SU-DHL-6 (cell line): ENCODE measurements around the gene PIGR.

Source experiments
- H2AFZ ChIP-seq: fragments of 200-600 bp; sonication (generic); 2 replicates; pipeline ENCODE4 v1.6.1; 2014; ENCODE audit warnings: low read depth, mild to moderate bottlenecking, moderate library complexity, mixed read lengths, antibody characterized with exemption, low read length; ENCODE audit not compliant: severe bottlenecking
- H3F3A ChIP-seq: fragments of 200-600 bp; shearing (Covaris generic); 2 replicates; pipeline ENCODE4 v1.6.0; 2016; ENCODE audit warnings: antibody characterized with exemption, mild to moderate bottlenecking; ENCODE audit not compliant: insufficient read depth
- H3K27ac ChIP-seq: fragments of 200-600 bp; sonication (generic); 2 replicates; pipeline ENCODE4 v1.5.1; 2016; ENCODE audit warnings: low read depth, mild to moderate bottlenecking, low read length, moderate library complexity, mixed read lengths
- H3K27me3 ChIP-seq: fragments of 200-600 bp; sonication (generic), shearing (Covaris generic); 2 replicates; pipeline ENCODE4 v1.6.0; 2014; ENCODE audit warnings: mild to moderate bottlenecking, low read length
- H3K36me3 ChIP-seq: fragments of 200-600 bp; sonication (generic); 2 replicates; pipeline ENCODE4 v1.6.1; 2014; ENCODE audit warnings: mild to moderate bottlenecking, low read length, mixed read lengths
- H3K4me2 ChIP-seq: fragments of 300-600, 200-600 bp; shearing (Covaris generic), sonication (generic); 2 replicates; pipeline ENCODE4 v1.6.0; 2014; ENCODE audit warnings: low read length, low read depth, mild to moderate bottlenecking; ENCODE audit not compliant: poor library complexity, severe bottlenecking
- H3K4me3 ChIP-seq: fragments of 200-600 bp; sonication (generic); 2 replicates; pipeline ENCODE4 v1.5.1; 2014; ENCODE audit warnings: antibody characterized with exemption, low read length, mild to moderate bottlenecking, mixed read lengths; ENCODE audit not compliant: insufficient read depth, poor library complexity, severe bottlenecking
- H3K79me2 ChIP-seq: fragments of 200-600 bp; sonication (generic); 2 replicates; pipeline ENCODE4 v1.6.1; 2014; ENCODE audit warnings: mild to moderate bottlenecking, low read length, moderate library complexity; ENCODE audit not compliant: insufficient read depth
- H3K9ac ChIP-seq: fragments of 200-600 bp; sonication (generic); 2 replicates; pipeline ENCODE4 v1.7.0; 2014; ENCODE audit warnings: mild to moderate bottlenecking, low read length
- H3K9me2 ChIP-seq: fragments of 200-600 bp; sonication (generic); replicated peaks from 2 replicates; pipeline ENCODE4 v1.6.1; 2014; ENCODE audit warnings: low read length; ENCODE audit not compliant: insufficient read depth
- H3K9me3 ChIP-seq: fragments of 200-600 bp; sonication (generic); 2 replicates; pipeline ENCODE4 v1.6.1; 2014; ENCODE audit warnings: low read length, mixed read lengths; ENCODE audit not compliant: insufficient read depth
- H4K20me1 ChIP-seq: fragments of 200-600 bp; sonication (generic); 2 replicates; pipeline ENCODE4 v1.6.1; 2014; ENCODE audit warnings: low read depth, mild to moderate bottlenecking, antibody characterized with exemption, low read length, moderate library complexity, mixed read lengths
- CTCF ChIP-seq: fragments of 200-600 bp; sonication (generic); IDR thresholded peaks from one replicate; pipeline ENCODE4 v1.5.1; 2017; ENCODE audit warnings: antibody characterized with exemption, mild to moderate bottlenecking, low read length, moderate library complexity; ENCODE audit not compliant: insufficient read depth, poor library complexity, severe bottlenecking
- EZH2phosphoT487 ChIP-seq: fragments of 200-600 bp; sonication (generic), shearing (Covaris generic); conservative IDR thresholded peaks from 2 replicates; pipeline ENCODE4 v1.6.1; 2018; ENCODE audit warnings: mild to moderate bottlenecking, antibody characterized with exemption, low read length, moderate library complexity, mixed read lengths

PIGR gene

GRCh38 chr1:206955476-206956451, 9.5 kb upstream of the PIGR start:
- Histone ChIP-seq H3K9ac (no peak overlapping the region), H3F3A (no peaks in the 10 kb centered on the region), H4K20me1 (no peaks in the 10 kb centered on the region), H3K36me3 (no peaks in the 10 kb centered on the region), H3K79me2 (no peaks in the 10 kb centered on the region), H3K27ac (no peak overlapping the region), H3K4me3 (no peak overlapping the region), H2AFZ (no peak overlapping the region), H3K9me3 (no peaks in the 10 kb centered on the region), H3K9me2 (no peaks in the 10 kb centered on the region), H3K27me3 (no peaks in the 10 kb centered on the region), H3K4me2 (no peak overlapping the region)
- TF ChIP-seq EZH2phosphoT487 (no peak), CTCF (no peak)

GRCh38 chr1:206954459-206955342, 8.4 kb upstream of the PIGR start:
- no peak overlapping the region for H3K27ac ChIP-seq
- no peaks in the 10 kb centered on the region for H3K9me3 ChIP-seq
- H4K20me1 ChIP-seq = no peaks in the 10 kb centered on the region
- TF ChIP-seq EZH2phosphoT487 = no peak
- no peak for TF ChIP-seq CTCF
- no peaks in the 10 kb centered on the region for H3F3A ChIP-seq
- no peak overlapping the region for H3K4me3 ChIP-seq
- no peak overlapping the region for H3K9ac ChIP-seq
- H2AFZ ChIP-seq = no peak overlapping the region
- no peaks in the 10 kb centered on the region for H3K79me2 ChIP-seq
- no peaks in the 10 kb centered on the region for H3K27me3 ChIP-seq
- H3K36me3 ChIP-seq = no peaks in the 10 kb centered on the region
- no peak overlapping the region for H3K4me2 ChIP-seq
- no peaks in the 10 kb centered on the region for H3K9me2 ChIP-seq

GRCh38 chr1:206953626-206954025, 7.4 kb upstream of the PIGR start:
- H3K27me3 ChIP-seq = no peaks in the 10 kb centered on the region
- no peak overlapping the region for H2AFZ ChIP-seq

More at GRCh38 chr1:206953626-206954025, 7.4 kb upstream of the PIGR start:
- Histone ChIP-seq H3K9ac (no peak overlapping the region), H4K20me1 (no peaks in the 10 kb centered on the region), H3K9me3 (no peaks in the 10 kb centered on the region), H3K79me2 (no peaks in the 10 kb centered on the region), H3K36me3 (no peaks in the 10 kb centered on the region), H3K4me3 (no peak overlapping the region), H3K4me2 (no peak overlapping the region), H3K27ac (no peak overlapping the region), H3F3A (no peaks in the 10 kb centered on the region), H3K9me2 (no peaks in the 10 kb centered on the region)
- TF ChIP-seq EZH2phosphoT487 (no peak), CTCF (no peak)
